K562 (cell line): ENCODE measurements around the gene NR0B2. TPM values are rescaled to one million over a fixed set of nuclear protein-coding genes. Genes with fewer than 3 reads are reported as not detected.

ENCODE experiments used
- BDP1 ChIP-seq: IDR thresholded peaks from 3 replicates; pipeline ENCODE4 v1.6.1; 2011; ENCODE audit not compliant: insufficient read length, insufficient read depth
- CBX1 ChIP-seq: sonication (generic); IDR thresholded peaks from 2 replicates; pipeline ENCODE4 v1.6.1; 2016; ENCODE audit warnings: antibody characterized with exemption, low read depth, mild to moderate bottlenecking
- DACH1 ChIP-seq: fragments of 450-650 bp; IDR thresholded peaks from 2 replicates; pipeline ENCODE4 v1.6.1; 2018; ENCODE audit not compliant: partially characterized antibody
- DPF2 ChIP-seq: fragments of 450-650 bp; IDR thresholded peaks from 2 replicates; pipeline ENCODE4 v1.6.1; 2016
- HDAC2 ChIP-seq: fragments of 450-650 bp; IDR thresholded peaks from 2 replicates; pipeline ENCODE4 v1.6.1; 2016; ENCODE audit warnings: mild to moderate bottlenecking
- HNRNPK ChIP-seq: fragments of 200-400 bp; formaldehyde crosslinking; IDR thresholded peaks from one replicate; pipeline ENCODE4 v1.6.1; 2018; ENCODE audit warnings: mild to moderate bottlenecking, low read depth, low read length; ENCODE audit not compliant: poor library complexity, severe bottlenecking
- HNRNPL ChIP-seq: fragments of 200-400 bp; formaldehyde crosslinking; IDR thresholded peaks from 2 replicates; pipeline ENCODE4 v1.6.1; 2017; ENCODE audit warnings: low read depth, mild to moderate bottlenecking, low read length
- ID3 ChIP-seq, 2 experiments: fragments of 250-450 bp in 1 of 2; fragments of 450-650 bp in 1 of 2; sonication (Bioruptor Pico) in 1 of 2; IDR thresholded peaks; 2 replicates each; pipeline versions ENCODE4 v1.6.1 to v1.8.0; 2016 to 2021; ENCODE audit warnings: mild to moderate bottlenecking in 2 of 2, moderate library complexity in 2 of 2, missing compliant biosample characterization in 1 of 2, missing genetic modification characterization in 1 of 2
- IFI16 ChIP-seq: fragments of 250-450 bp; sonication (Bioruptor Pico); IDR thresholded peaks from 2 replicates; pipeline ENCODE4 v2.1.2; 2022; ENCODE audit warnings: mild to moderate bottlenecking, inconsistent platforms
- KDM4B ChIP-seq, 2 experiments: fragments of 450-650 bp in 1 of 2; sonication (generic) in 1 of 2; IDR thresholded peaks; 2 replicates each; pipeline ENCODE4 v1.6.1; 2016 to 2017; ENCODE audit warnings: borderline replicate concordance in 2 of 2, antibody characterized with exemption in 1 of 2, low read depth in 1 of 2, mild to moderate bottlenecking in 1 of 2
- L3MBTL2 ChIP-seq: fragments of 450-650 bp; IDR thresholded peaks from 2 replicates; pipeline ENCODE4 v1.6.1; 2016; ENCODE audit warnings: mild to moderate bottlenecking, moderate library complexity
- POLR2A ChIP-seq: fragments of 450-650 bp; conservative IDR thresholded peaks from 2 replicates; pipeline ENCODE4 v1.6.1; 2016
- PTTG1 ChIP-seq: fragments of 450-650 bp; IDR thresholded peaks from 2 replicates; pipeline ENCODE4 v1.6.1; 2016; ENCODE audit warnings: low read depth, mild to moderate bottlenecking, missing genetic modification characterization, missing compliant biosample characterization
- PYGO2 ChIP-seq: fragments of 450-650 bp; IDR thresholded peaks from 2 replicates; pipeline ENCODE4 v1.6.1; 2016; ENCODE audit warnings: mild to moderate bottlenecking, missing genetic modification characterization, moderate library complexity, missing compliant biosample characterization
- RB1 ChIP-seq: fragments of 450-650 bp; IDR thresholded peaks from 2 replicates; pipeline ENCODE4 v1.6.1; 2017; ENCODE audit warnings: low read depth, mild to moderate bottlenecking
- RFX5 ChIP-seq: IDR thresholded peaks from 2 replicates; pipeline ENCODE4 v1.6.1; 2011; ENCODE audit warnings: low read depth, mild to moderate bottlenecking, improper control_type of control experiment, low read length
- SAP30 ChIP-seq: fragments of 200-600 bp; sonication (generic); IDR thresholded peaks from 2 replicates; pipeline ENCODE4 v1.6.1; 2012; ENCODE audit warnings: borderline replicate concordance, low read depth, mild to moderate bottlenecking, moderate library complexity, low read length, control low read depth, inconsistent platforms; ENCODE audit not compliant: insufficient read depth, poor library complexity, severe bottlenecking
- SMC3 ChIP-seq: conservative IDR thresholded peaks from 2 replicates; pipeline ENCODE4 v1.6.1; 2011; ENCODE audit warnings: low read depth, low read length, improper control_type of control experiment; ENCODE audit not compliant: insufficient read depth
- TOE1 ChIP-seq, 2 experiments: fragments of 450-650 bp in 1 of 2; sonication (generic) in 1 of 2; formaldehyde crosslinking in 1 of 2; IDR thresholded peaks; 2 replicates each; pipeline versions ENCODE4 v1.7.1 to v1.8.0; 2016 to 2022; ENCODE audit warnings: borderline replicate concordance in 2 of 2, mild to moderate bottlenecking in 2 of 2, antibody characterized with exemption in 1 of 2, inconsistent platforms in 1 of 2, low read depth in 1 of 2, missing genetic modification reagents in 1 of 2, moderate library complexity in 1 of 2
- TRIM24 ChIP-seq, 2 experiments: fragments of 450-650 bp; IDR thresholded peaks; 2 replicates each; pipeline ENCODE4 v1.6.1; 2016
- ZBTB2 ChIP-seq: fragments of 450-650 bp; IDR thresholded peaks from 2 replicates; pipeline ENCODE4 v1.6.1; 2016; ENCODE audit warnings: antibody characterized with exemption
- ZBTB43 ChIP-seq: sonication (generic); formaldehyde crosslinking; IDR thresholded peaks from 2 replicates; pipeline ENCODE4 v1.8.0; 2023; ENCODE audit warnings: mild to moderate bottlenecking, missing genetic modification reagents
- ZNF134 ChIP-seq: fragments of 250-450 bp; sonication (Bioruptor Pico); conservative IDR thresholded peaks from 2 replicates; pipeline ENCODE4 v1.4.0; 2020
- ZNF316 ChIP-seq: fragments of 450-650 bp; IDR thresholded peaks from 2 replicates; pipeline ENCODE4 v1.6.1; 2016
- ZNF707 ChIP-seq: fragments of 250-450 bp; sonication (Bioruptor Pico); conservative IDR thresholded peaks from 2 replicates; pipeline ENCODE4 v1.8.0; 2022; ENCODE audit warnings: inconsistent platforms, mild to moderate bottlenecking, moderate library complexity
- ZNF764 ChIP-seq: fragments of 250-450 bp; sonication (Bioruptor Pico); IDR thresholded peaks from 2 replicates; pipeline ENCODE4 v1.4.0; 2020; ENCODE audit warnings: low read depth, mild to moderate bottlenecking, moderate library complexity
- ZNF785 ChIP-seq: fragments of 250-450 bp; sonication (Bioruptor Pico); IDR thresholded peaks from 2 replicates; pipeline ENCODE4 v1.4.0; 2020; ENCODE audit warnings: mild to moderate bottlenecking
- polyA plus RNA-seq, 8 experiments: library from polyadenylated mRNA; depleted of rRNA in 4 of 8; stranded (reverse) in 5 of 8; unstranded in 3 of 8; fragments of >200 nt; fragmentation: Nextera tagmentation in 2 of 8; fragmentation: Illumina TruSeq in 1 of 8; extraction: Ambion mirVana in 2 of 8; extraction: Trizol in 1 of 8; gene quantifications; 2 replicates each; pipeline versions ENCODE4 v1.2.1 to v1.2.3, GENCODE V29; 2011 to 2014; ENCODE audit warnings: inconsistent platforms in 1 of 8, missing spikeins in 1 of 8
- total RNA-seq, 7 experiments: library from RNA; depleted of rRNA in 6 of 7; stranded (reverse); fragments of >200 nt in 6 of 7; fragmentation: Illumina TruSeq in 2 of 7; extraction: Trizol in 2 of 7; gene quantifications; 2 replicates each; pipeline versions ENCODE4 v1.2.1 to v1.2.3, GENCODE V29; 2011 to 2021; ENCODE audit warnings: low replicate concordance in 1 of 7

Gene NR0B2
- total and polyA plus RNA-seq, 9 of the 15 experiments (the other 6 are each of a cell fraction or from before 2014, with no cell fraction given): not detected

GRCh38 chr1:26864610-26865480 lies 48.9 kb downstream of the NR0B2 start (continued):
- TF ChIP-seq ZNF316 (0 out of 2 replicates have a peak, but pooled peaks have one; percentile 5), RFX5 (no peak), KDM4B (IDR thresholded peaks at IDR 0.05; ENCODE audit: borderline replicate concordance in 2 of 2, low read depth in 1 of 2) (no peak), BDP1 (no peak), HNRNPL (peak; percentile 68; the same call in 1 of the 2 replicates), IFI16 (CRISPR knock-in tag) (no peak), DPF2 (no peak), ID3 (CRISPR knock-in tag; IDR thresholded peaks at IDR 0.05) (no peak), ID3 (tag; IDR thresholded peaks at IDR 0.05) (no peak), ZNF707 (CRISPR knock-in tag) (no peak), ZBTB2 (no peak), RB1 (peak; percentile 100), PTTG1 (tag) (no peak), TOE1 (IDR thresholded peaks at IDR 0.05; ENCODE audit: borderline replicate concordance) (no peak), TOE1 (CRISPR knock-in tag; IDR thresholded peaks at IDR 0.05; ENCODE audit: borderline replicate concordance, low read depth) (0 out of 2 replicates have a peak, but pooled peaks have one; percentile 76), POLR2A (peak; percentile 97), PYGO2 (no peak), SMC3 (0 out of 2 replicates have a peak, but pooled peaks have one; percentile 14), HDAC2 (peak; percentile 11; the same call in 1 of the 2 replicates), L3MBTL2 (peak; percentile 96), TRIM24 (IDR thresholded peaks at IDR 0.05) (peak in 1 of 2 experiments; percentile 45; a peak in 1 of 4 replicates), ZNF785 (CRISPR knock-in tag) (no peak), ZNF134 (CRISPR knock-in tag) (no peak), SAP30 (peak; percentile 77), HNRNPK (no peak), ZNF764 (CRISPR knock-in tag) (no peak), CBX1 (no peak), DACH1 (no peak), ZBTB43 (CRISPR knock-in tag) (no peak)
